OCI-LY7 (cell line): ENCODE data around the gene TMEM86B. TPM values are rescaled to one million over a fixed set of nuclear protein-coding genes. Genes with fewer than 3 reads are reported as not detected.

Experiments
- BruUV-seq: library from RNA; stranded (reverse); fragments of 400-500 nt; replicated peaks from 2 replicates; lab custom pipeline; 2021; lab: Mats Ljungman, UMichigan
- CTCF ChIA-PET: fragments of 300-600 bp; sonication (Branson Sonifier 250); formaldehyde crosslinking; loops from one replicate; lab custom pipeline; 2022; ENCODE audit warnings: antibody characterized with exemption; ENCODE audit not compliant: unreplicated experiment; lab: Charles Lee
- POLR2A ChIA-PET: fragments of 300-600 bp; sonication (Branson Sonifier 250); formaldehyde crosslinking; loops from one replicate; lab custom pipeline; 2022; ENCODE audit warnings: antibody characterized with exemption; lab: Charles Lee
- DNase-seq: peaks from one replicate; pipeline ENCODE4 v3.0.0-alpha.2; 2015; ENCODE audit warnings: low spot score
- H2AFZ ChIP-seq: fragments of 200-600 bp; sonication (generic), shearing (Covaris generic); 2 replicates; pipeline ENCODE4 v1.6.1; 2014; ENCODE audit warnings: mild to moderate bottlenecking, antibody characterized with exemption, low read length, moderate library complexity
- H3K27ac ChIP-seq: fragments of 200-600 bp; sonication (generic); 2 replicates; pipeline ENCODE4 v1.5.1; 2014; ENCODE audit warnings: mixed run types, low read depth, mild to moderate bottlenecking, moderate library complexity, low read length, inconsistent platforms; ENCODE audit not compliant: poor library complexity, severe bottlenecking
- H3K36me3 ChIP-seq: fragments of 200-600 bp; sonication (generic); 2 replicates; pipeline ENCODE4 v1.6.1; 2014; ENCODE audit warnings: mild to moderate bottlenecking, antibody characterized with exemption, low read length, moderate library complexity, mixed read lengths; ENCODE audit not compliant: insufficient read depth
- H3K4me1 ChIP-seq: fragments of 200-600 bp; sonication (generic); 2 replicates; pipeline ENCODE4 v1.5.1; 2014; ENCODE audit warnings: mild to moderate bottlenecking, low read length; ENCODE audit not compliant: insufficient read depth, poor library complexity, severe bottlenecking
- H3K4me2 ChIP-seq: fragments of 200-600 bp; sonication (generic); 2 replicates; pipeline ENCODE4 v1.6.1; 2014; ENCODE audit warnings: mild to moderate bottlenecking, low read length
- H3K4me3 ChIP-seq: fragments of 200-600 bp; sonication (generic); 2 replicates; pipeline ENCODE4 v1.5.1; 2014; ENCODE audit warnings: mild to moderate bottlenecking, low read depth, low read length; ENCODE audit not compliant: poor library complexity, severe bottlenecking
- H3K79me2 ChIP-seq: fragments of 200-600 bp; sonication (generic); 2 replicates; pipeline ENCODE4 v1.6.1; 2016; ENCODE audit warnings: low read depth, mild to moderate bottlenecking, low read length, moderate library complexity, mixed read lengths; ENCODE audit not compliant: insufficient read depth
- H3K9me2 ChIP-seq: fragments of 200-600 bp; sonication (generic); 2 replicates; pipeline ENCODE4 v1.6.1; 2016; ENCODE audit warnings: mild to moderate bottlenecking, low read length, mixed read lengths; ENCODE audit not compliant: insufficient read depth
- H3K9me3 ChIP-seq: fragments of 200-600 bp; sonication (generic); 2 replicates; pipeline ENCODE4 v1.6.1; 2014; ENCODE audit warnings: mild to moderate bottlenecking, mixed run types, low read length, mixed read lengths
- H4K20me1 ChIP-seq: fragments of 200-600 bp; sonication (generic); 2 replicates; pipeline ENCODE4 v1.6.1; 2014; ENCODE audit warnings: mild to moderate bottlenecking, antibody characterized with exemption, low read length, moderate library complexity, mixed read lengths; ENCODE audit not compliant: insufficient read depth
- EZH2phosphoT487 ChIP-seq: fragments of 200-600 bp; sonication (generic); IDR thresholded peaks from 2 replicates; pipeline ENCODE4 v1.6.1; 2018; ENCODE audit warnings: low read depth, borderline replicate concordance, mild to moderate bottlenecking, mixed run types, antibody characterized with exemption, low read length, moderate library complexity, mixed read lengths
- intact Hi-C: fragments of 100-400 bp; cut with micrococcal nuclease; formaldehyde crosslinking; loops from one replicate; pipeline ENCODE4 v1.10.0; 2022; ENCODE audit not compliant: unreplicated experiment
- total RNA-seq, 2 experiments: library from RNA; depleted of rRNA in 1 of 2; stranded (reverse); fragments of >200 nt in 1 of 2; shearing (Covaris generic) in 1 of 2; gene quantifications; 2 replicates each; pipeline ENCODE4 v1.2.3, GENCODE V29; 2014 to 2022
- TF ChIP-seq, protein P1 (sequence below): fragments of 200-600 bp; sonication (generic); conservative IDR thresholded peaks from 2 replicates; pipeline ENCODE4 v1.5.1; 2014; ENCODE audit warnings: mild to moderate bottlenecking, antibody characterized with exemption, low read length, moderate library complexity, mixed read lengths

Gene TMEM86B
- total RNA-seq, 2 experiments from 2014 or later, result 8.1 to 13.8 TPM

GRCh38 chr19:55246462-55247451 is 18.2 kb upstream of the TMEM86B start:
- H2AFZ ChIP-seq, result no peak overlapping the region
- H3K27ac ChIP-seq, result no peak overlapping the region
- intact Hi-C loops, result no loop called here
- H3K9me3 ChIP-seq, result no peaks in the 10 kb centered on the region
- peaks cover 47% of the 10 kb centered on the region for H3K79me2 ChIP-seq
- H3K4me3 ChIP-seq, result no peak overlapping the region
- no TSS peak for BruUV-seq
- H3K4me1 ChIP-seq, result peaks cover 11% of the 10 kb centered on the region
- peaks cover 99% of the 10 kb centered on the region for H3K36me3 ChIP-seq
- no peaks in the 10 kb centered on the region for H3K9me2 ChIP-seq
- ChIA-PET POLR2A (no interaction called here), CTCF (interaction anchor here (0.6 kb wide), 1 partner anchor 1630 kb away, joined by 3 read pairs; no protein-coding TSS in a partner anchor)
- H4K20me1 ChIP-seq, result peaks cover 29% of the 10 kb centered on the region
- TF ChIP-seq, protein P1, sequence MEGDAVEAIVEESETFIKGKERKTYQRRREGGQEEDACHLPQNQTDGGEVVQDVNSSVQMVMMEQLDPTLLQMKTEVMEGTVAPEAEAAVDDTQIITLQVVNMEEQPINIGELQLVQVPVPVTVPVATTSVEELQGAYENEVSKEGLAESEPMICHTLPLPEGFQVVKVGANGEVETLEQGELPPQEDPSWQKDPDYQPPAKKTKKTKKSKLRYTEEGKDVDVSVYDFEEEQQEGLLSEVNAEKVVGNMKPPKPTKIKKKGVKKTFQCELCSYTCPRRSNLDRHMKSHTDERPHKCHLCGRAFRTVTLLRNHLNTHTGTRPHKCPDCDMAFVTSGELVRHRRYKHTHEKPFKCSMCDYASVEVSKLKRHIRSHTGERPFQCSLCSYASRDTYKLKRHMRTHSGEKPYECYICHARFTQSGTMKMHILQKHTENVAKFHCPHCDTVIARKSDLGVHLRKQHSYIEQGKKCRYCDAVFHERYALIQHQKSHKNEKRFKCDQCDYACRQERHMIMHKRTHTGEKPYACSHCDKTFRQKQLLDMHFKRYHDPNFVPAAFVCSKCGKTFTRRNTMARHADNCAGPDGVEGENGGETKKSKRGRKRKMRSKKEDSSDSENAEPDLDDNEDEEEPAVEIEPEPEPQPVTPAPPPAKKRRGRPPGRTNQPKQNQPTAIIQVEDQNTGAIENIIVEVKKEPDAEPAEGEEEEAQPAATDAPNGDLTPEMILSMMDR, result no peak
- no peak for TF ChIP-seq EZH2phosphoT487
- DNase-seq, result no peak
- no peak overlapping the region for H3K4me2 ChIP-seq

- POLR2A ChIA-PET, result interaction anchor here (0.6 kb wide), 1 partner anchor 52 kb away, joined by 3 read pairs; no protein-coding TSS in a partner anchor
- intact Hi-C loops, result no loop called here
- Histone ChIP-seq H4K20me1 (peaks cover 16% of the 10 kb centered on the region), H3K36me3 (peaks cover 98% of the 10 kb centered on the region), H2AFZ (no peak overlapping the region), H3K79me2 (peaks cover 33% of the 10 kb centered on the region), H3K4me2 (no peak overlapping the region), H3K27ac (no peak overlapping the region), H3K4me3 (no peak overlapping the region), H3K9me3 (no peaks in the 10 kb centered on the region), H3K4me1 (no peaks in the 10 kb centered on the region), H3K9me2 (no peaks in the 10 kb centered on the region)
- TF ChIP-seq, protein P1, result no peak
- CTCF ChIA-PET, result no interaction called here
- BruUV-seq, result no TSS peak
- no peak for DNase-seq
These were observed 16.8 kb upstream of the TMEM86B start for GRCh38 chr19:55245236-55245904.
